ENCODE measurements around the gene CCBE1.
"Not testable (repeated sequence)": the region's sequence is repeated elsewhere in the genome, so short reads cannot be mapped to it uniquely, and the experiment has no call there.

Gene CCBE1

DNA sequence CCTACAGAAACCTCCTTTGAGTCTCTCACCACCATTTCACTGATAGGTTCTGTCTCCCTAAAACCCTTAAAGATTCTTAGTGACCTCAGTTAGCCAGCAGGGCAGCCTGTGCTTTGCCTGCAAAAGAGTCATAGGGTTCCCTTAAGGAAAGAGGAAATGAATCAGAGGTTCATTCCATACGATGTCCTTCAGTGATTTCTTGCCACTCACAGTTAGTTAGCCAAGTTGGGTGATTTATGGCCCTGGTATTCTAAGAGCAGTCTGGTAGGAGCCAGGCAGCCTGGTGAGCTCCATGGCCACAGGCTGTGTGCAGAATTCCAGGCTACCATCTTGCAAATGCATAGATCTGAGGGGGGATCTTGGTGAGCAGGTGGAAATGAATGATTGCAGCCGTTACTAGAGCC, 18.7 kb upstream of the CCBE1 start:
- DNase-seq (ENCODE audit: low read depth in 3 of 3): no peak

DNA sequence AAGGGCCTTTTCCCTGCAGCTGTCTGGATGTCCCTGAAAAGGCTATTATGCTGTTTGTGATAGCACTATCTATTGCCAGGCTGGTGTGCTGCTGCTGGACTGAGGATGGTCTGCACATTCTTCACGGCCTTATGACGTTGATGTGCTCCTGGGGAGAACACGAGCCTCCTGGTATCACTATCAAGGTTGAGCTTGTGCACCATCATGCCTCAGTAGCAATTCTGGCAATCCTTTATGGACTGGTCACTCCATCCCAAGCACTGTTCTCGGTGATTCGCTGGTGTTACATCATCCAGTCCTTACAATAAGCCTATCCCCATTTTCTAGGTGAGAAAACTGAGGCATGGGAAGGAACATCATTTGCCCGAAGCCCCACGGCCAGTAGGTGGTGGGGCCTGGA, 18.2 kb upstream of the CCBE1 start:
- no peak for DNase-seq (ENCODE audit: low read depth in 3 of 3)

DNA sequence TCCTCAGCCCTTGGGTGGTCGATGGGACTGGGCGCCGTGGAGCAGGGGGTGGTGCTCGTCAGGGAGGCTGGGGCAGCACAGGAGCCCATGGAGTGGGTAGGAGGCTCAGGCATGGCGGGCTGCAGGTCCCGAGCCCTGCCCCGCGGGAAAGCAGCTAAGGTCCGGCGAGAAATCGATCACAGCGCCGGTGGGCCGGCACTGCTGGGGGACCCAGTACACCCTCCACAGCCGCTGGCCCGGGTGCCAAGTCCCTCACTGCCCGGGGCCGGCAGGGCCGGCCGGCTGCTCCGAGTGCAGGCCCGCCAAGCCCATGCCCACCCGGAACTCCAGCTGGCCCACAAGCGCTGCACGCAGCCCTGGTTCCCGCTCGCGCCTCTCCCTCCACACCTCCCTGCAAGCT, 16.9 kb upstream of the CCBE1 start:
- not testable (repeated sequence) for DNase-seq (ENCODE audit: low read depth in 3 of 3)

DNA sequence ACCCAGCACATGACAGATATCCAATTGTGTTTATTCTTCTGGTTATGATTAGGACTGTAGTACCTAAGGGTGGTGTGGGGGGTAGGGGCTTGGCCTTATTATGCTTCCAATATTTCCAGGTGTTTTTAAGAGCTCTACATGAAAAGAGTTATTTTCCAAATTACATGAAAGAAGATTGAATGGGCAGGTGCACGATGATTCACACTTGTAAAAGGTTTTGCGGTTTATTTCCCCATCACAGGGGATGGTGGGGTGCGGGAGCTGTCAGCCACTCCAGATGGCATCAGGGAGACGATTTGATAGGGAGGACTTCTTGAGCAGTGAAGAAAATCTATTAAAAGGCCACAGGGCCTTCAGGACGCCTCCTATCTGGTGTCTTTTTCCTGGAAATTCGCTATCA, 15.1 kb upstream of the CCBE1 start:
- no peak for DNase-seq (ENCODE audit: low read depth in 3 of 3)

DNA sequence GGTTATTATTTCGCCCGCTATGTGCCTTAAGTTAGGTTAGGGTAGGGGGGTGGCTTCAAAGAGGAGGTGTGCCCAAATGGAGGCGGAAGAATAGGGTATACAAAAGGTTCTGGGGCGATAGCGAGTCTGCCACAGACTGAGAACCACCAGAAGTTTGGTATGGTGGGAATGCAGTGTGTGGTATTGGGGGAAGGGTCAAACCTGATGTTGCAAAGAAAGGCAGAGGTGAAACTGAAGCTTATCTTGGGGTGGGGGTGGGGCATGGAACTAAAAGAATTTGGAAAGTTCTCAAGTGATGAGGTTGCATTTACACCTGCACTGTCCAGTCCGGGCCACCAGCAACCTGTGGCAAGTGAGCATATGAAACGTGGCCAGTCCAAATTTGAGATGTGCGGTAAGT, 11.8 kb upstream of the CCBE1 start:
- DNase-seq (ENCODE audit: low read depth in 3 of 3): no peak

DNA sequence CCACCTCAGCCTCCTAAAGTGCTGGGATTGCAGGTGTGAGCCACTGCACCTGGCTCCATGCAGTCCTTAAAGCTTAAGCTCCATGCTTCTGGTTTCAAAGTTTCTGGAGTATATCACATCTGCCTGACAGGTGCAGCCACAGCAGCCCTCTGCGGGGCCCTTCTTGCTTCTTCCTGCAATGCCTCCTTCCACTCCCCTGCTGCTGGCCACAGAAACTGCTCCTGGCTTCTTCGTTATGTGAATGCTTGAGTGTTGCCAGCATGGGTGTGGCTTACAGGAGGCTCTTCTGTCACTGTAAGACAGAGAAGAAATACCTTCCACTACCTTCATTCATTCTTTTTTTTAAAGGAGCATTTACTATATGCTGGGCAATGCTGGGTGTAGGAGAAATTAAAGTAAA, 10.1 kb upstream of the CCBE1 start:
- DNase-seq (ENCODE audit: low read depth in 3 of 3): no peak

DNA sequence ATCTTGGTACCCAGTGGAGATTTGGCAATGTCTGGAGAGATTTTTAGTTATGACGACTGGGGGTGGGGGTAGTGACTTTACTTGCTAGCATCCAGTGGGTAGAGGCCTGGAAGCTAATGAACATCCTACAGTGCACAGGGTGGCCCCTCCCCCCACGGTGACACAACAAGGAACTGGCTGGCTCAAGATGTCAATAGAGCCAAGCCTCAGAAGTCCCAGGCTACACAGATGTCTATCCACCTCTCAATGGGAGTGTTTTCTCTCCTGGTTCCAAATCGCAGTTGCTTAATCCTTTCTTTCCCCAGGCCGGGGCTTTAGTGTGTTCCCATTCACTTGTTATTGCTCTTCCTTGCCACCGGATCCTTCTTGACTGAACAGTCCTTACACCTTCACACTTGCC, 9.3 kb upstream of the CCBE1 start:
- no peak for DNase-seq (ENCODE audit: low read depth in 3 of 3)

DNA sequence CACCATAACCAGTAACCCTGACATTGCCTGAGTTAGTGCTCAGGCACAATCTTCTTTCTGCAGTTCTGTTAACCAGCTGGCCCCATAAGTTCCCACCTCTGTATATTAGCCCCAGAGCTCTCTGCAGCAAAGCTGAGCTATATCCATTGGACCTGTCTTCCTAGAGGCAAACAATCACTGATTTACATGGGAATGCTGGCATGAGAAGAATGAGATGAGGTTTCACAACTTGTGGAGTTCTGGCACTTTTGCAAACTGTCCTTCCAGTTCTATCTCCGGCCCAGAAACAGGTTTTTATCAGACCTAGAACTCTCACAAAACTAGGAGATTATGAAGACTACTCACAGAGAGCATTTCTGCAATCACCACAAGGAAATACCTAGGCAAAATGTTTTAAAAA, 7.9 kb upstream of the CCBE1 start:
- DNase-seq (ENCODE audit: low read depth in 3 of 3): no peak

DNA sequence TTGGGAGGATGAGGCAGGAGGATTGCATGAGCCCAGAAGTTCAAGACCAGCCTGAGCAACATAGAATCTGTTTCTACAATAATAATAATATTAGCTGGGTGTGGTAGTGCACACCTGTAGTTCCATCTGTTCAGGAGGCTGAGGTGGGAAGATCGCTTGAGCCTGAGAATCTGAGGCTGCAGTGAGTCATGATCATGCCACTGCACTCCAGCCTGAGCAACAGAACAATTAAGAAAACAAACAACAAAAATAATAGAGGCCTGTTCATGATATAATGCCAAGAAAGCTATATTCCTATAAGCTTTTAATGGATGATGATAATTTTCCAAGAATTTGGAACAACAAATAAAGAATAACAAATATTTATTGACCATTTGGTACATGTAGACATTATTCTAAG, 6.9 kb upstream of the CCBE1 start:
- no peak for DNase-seq (ENCODE audit: low read depth in 3 of 3)

DNA sequence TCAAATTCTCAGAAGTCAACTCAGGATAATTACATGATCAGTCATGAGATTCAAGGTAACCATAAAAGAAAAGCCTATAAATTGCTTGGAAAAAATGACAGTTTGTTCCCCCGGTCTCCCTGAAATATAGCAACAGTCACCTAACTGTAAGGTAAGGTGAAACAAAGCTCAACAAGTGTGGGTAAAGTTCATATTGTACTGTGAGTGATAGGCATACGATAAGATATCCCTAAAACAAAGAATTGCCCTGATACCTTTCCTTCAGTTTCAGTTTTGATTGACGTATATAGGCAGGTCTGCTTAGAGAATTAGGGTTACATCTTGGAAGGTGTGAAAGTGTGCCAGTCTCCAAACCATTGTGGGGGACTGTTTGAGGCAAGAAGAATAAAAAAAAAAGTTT, 4.0 kb upstream of the CCBE1 start:
- DNase-seq (ENCODE audit: low read depth in 3 of 3): no peak

DNA sequence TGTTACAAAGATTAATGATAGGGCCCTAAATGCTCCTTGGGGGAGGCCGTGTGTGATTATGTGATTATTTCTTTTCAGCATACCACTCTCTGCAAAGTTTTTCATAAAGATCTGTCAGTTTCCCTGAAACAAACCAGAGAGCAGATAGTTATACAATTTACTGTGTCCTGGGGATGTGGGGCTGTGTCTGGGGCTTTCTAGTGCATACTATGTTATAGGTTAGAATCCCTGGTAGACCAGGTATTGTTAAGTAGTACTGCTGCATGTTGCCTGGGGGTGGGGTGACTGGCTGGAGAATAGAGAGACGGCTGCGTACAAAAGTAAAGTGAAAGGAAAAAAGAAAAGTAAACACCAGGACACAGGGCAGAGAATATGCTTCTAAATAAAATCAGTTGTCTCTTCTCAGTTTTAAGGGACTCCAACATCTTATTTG, 3.3 kb upstream of the CCBE1 start:
- no peak for DNase-seq (ENCODE audit: low read depth in 3 of 3)

DNA sequence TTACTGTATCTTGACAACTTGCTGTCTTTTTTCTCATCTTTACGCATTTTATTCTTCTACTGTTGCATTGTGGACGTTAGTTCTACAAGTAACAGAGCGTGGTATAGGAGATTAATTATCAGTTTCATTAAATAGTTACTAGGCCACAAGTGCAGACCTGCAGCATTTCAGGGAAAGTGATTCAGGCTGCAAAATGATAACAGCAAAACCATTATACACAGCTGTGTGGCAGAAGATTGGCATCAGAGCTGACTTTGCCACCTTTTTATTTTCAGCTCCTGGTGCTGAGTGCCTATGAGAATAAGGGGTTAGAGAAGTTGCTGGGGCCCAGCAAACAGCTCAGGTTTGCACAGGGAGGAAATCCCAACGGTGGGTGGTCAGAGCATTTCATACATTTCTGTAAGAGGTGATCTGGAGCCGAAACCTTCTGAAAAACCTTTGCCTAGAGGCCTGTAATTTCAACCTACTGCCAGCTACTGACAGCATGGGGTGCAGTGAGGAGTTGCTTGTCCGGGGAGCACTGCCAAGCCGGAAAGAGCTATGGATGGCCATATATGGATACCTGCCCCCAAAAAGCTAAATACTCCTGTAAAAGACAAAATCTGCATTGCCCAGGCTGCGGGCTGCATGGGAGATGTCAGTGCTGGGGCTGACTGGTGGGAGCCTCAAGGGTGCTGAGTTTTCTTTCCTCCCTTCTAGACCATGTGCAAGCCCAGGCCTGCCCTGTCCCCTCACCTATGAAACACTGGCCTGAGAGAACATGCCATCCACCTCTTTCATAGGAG, 2.7 kb upstream of the CCBE1 start:
- no peak for DNase-seq (ENCODE audit: low read depth in 3 of 3)

DNA sequence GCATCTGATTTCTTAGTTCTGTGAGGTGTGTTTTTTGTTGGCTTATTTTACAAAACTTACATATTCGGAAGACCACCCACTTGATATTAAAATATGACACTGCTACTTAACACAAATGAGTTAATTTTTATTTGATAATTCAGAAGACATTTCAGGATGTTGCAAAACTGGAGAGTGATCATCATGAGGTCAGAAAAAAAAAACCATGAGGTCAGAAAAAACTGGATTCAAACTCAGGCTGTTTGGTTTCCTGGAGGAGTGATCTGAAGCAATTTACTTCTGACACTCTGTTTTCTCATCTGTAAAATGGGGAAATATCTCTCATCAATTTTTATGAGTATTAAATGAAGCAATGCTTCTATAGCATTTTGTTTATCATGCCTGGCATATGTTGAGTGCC, 1.8 kb upstream of the CCBE1 start:
- no peak for DNase-seq (ENCODE audit: low read depth in 3 of 3)

DNA sequence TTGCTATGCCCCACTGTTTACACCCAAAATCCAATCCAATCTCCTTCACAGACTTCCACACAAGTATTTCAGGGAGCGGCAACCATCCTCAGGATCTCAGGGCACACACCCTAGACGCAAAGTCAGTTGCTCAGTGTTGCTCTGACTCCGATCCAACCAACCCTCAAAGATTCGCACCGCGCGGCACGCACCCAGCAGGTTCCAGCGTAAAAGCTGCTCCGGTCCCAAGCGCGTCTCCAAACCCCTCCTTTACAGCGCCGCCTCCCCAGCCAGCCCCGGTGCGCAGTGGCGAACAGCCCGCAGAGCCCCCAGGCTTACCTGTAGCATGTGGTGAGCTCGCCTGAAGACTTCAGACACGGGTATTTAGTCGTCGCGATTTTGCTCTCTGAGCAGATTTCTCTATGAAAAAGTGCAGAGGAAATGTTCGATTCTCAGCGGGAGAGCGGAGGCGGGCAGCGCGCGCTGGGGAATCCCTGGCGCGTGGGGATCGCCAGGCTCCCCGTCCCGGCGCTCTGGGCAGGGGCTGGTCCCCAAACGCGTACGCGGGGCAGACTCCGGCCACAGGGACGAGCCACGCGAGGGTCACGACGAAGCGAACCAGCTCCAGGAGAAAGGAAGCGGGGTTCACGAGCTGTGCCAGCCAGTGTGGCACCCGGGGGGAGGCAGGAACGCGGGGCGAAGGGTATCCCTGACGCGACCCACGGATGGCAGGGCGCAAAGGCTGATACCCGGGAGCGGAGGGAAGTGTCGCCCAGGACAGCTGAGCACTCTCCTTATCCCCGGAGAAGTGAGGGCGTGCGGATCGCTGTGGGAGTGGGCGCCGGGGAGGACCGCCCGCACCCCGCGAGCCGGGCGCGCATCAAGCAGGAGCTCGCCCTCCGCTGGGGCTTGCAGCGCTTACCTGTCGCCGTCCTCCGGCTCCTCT, 650 bp downstream of the CCBE1 start:
- no peak for DNase-seq (ENCODE audit: low read depth in 3 of 3)

DNA sequence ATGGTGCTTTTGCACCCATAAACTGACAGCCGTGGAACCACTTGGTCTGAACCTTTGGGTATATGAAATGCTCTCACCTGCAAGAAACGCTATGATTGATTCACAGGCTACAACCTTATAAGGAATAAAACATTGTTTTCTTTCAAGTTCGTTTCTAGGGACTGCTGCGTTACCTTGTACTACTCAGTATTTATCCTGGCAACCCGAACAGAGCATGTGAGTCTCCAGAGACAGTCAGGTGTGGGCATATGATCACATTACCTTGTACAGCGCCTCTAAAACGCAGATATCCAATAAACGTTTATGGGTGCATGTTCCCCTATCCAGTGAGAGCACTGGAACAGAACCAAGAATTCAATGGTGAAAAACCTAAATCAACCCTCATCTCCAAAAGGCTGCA, 1.7 kb downstream of the CCBE1 start:
- no peak for DNase-seq (ENCODE audit: low read depth in 3 of 3)

DNA sequence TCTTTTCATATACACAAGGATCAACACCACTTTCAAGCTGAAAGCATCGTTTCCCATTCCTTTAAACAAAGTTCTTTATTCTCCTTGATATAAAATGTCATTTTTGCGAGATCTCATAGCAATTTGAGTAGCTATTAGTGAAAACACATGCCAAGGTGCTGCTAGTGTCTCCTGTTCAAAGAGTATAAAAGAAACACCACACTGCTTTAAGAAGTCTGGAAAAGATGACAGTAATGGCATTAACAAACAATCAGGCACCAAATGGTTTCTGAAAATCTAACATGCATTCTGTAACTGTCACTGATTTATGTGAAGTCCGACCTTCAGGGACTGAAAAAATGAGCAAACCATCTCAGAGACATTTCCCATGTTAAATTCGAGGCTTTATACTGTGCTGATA, 2.4 kb downstream of the CCBE1 start:
- no peak for DNase-seq (ENCODE audit: low read depth in 3 of 3)

DNA sequence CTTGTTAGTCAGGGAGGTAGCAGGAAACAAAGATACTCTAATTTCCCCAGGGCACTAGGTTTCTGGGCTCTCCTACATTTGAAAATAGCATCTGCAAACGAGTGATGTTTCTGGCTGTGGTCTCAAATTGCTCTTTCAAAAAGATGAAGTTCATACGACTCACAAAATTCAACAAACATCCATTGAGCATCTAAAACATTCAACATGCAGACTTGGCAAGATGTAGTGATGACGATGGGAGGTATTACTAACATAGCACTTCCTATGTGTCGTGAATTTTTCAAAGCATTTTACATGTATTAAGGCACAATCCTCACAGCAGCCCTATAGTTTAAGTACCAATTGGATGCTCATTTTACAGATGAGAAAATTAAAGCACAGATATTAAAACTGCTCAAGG, 5.2 kb downstream of the CCBE1 start:
- no peak for DNase-seq (ENCODE audit: low read depth in 3 of 3)

DNA sequence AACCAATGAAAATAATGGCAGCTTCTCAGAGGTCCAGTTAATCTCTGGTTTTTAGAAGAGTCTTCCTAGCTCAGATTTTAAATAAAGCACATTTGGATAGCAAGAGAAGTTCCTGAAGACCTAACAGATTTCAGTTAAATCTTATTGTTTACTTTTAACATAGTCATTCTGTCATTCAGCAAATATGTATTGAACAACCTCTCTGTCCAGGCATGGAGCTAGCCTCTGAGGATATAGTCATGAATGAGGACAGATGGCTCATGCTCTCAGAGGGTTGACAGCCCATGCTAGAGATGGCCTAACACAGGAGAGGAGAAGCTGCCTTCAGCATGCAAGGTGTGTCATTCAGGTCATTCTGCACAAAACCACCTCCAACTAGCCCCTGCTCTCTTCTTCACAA, 6.2 kb downstream of the CCBE1 start:
- no peak for DNase-seq (ENCODE audit: low read depth in 3 of 3)

DNA sequence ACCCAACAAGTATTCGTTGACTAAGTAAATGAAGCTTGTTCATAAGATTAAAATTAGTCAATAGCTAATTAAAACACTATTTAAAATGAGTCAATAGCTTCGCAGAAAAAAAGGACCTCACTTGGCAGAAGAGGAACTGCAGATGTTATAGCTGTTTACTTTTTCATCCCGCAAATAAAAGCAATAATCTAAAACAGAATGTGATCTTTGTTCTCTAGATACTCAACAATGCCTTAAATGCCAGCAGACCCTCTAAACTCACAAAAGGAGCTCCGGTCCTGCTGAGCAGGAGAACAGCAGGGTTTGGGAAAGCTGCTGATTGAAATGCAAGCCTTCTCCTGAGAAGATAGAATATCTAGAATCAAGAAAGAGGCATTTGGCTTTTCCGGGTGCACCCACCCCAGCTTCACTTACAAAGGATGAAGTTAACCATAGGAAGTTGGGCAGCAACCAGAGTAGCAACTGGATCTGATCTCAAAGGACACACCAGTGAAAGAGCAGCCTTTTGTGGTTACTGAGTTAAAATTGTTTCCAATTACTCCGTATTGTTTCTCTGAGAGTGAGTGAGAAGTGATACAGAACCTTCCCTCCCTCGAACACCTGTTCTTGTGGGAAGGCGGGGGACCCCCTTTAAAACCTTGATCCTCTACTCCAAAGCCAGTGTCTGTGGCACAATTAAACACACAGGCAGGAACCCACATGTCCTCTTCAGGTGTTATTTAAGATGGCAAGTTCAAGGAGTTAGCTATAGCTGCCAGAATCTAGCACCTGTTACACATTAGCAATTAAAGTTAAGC, 6.8 kb downstream of the CCBE1 start:
- no peak for DNase-seq (ENCODE audit: low read depth in 3 of 3)

DNA sequence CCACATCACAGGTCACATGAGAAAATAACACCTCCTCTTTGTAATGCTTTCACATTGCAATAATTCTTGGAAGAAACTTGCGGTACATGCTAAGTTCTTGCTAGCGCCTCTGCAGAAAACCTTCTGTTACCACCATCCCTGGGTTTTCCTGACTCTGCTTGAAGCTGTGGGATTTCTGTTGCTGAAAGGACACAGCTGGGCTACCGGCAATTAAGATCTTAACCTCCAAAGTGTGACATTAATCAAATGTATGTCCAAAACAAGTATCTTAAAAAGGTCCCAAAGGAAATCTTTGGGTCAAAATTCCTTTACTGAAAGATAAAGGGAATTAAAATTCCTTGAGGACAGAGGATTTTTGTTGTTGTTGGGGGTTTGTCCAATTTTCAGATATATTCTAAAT, 7.5 kb downstream of the CCBE1 start:
- no peak for DNase-seq (ENCODE audit: low read depth in 3 of 3)

DNA sequence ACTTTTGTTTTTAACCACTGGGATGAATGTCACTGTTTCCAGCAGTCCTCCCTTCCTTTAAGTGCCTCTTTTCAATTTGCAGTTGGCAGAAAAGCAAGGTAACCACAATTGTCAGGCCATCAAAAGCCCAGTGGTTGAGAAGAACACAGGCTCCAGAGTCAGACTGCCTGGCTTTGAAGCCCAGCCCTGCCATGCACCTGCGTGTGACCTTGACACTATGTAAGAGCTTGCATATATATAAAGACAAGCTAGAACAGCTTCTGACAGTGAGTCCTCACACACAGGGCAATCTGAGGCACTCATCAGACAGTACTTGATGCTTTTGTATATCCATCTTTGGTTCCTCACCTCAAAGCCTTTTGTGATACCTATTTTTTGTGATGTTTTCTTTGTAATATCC, 11.0 kb downstream of the CCBE1 start:
- no peak for DNase-seq (ENCODE audit: low read depth in 3 of 3)

DNA sequence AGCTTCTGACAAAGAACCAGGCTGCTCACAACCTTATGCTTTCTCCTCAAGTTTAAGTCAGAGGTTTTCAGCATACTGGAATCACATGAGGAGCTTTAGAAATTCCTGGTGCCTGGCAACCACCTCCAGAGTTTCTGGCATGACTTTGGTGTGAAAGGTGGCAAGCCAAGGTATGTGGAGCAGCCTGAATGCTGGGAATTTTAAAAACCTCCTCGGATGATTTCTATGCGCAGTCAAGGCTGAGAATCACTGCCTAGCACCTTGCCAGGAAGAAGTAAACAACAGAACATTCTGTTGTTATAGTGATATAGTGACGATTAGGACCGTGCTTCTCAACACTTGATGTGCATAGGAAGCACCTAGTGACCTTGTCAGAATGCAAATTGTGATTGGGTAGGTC, 11.7 kb downstream of the CCBE1 start:
- no peak for DNase-seq (ENCODE audit: low read depth in 3 of 3)

Measured in stimulated activated CD4-positive, alpha-beta T cell treated with anti-CD3 and anti-CD28 coated beads, TNF-alpha, amount 100 ng/mL, for 4 hours (primary cell).